Measurements from ENCODE around the gene PIGU.

PIGU gene

GRCh38 chr20:34541917-34542316, 135.0 kb downstream of the PIGU start (continued):
- no peak for TF ChIP-seq ZNF610 (tag by site-specific recombination; IDR thresholded peaks at IDR 0.05; ENCODE audit: borderline replicate concordance)

- Histone ChIP-seq H3K27ac (ENCODE audit: extremely low read depth, low read depth, low read length) (no peak overlapping the region), H3K9me3 (ENCODE audit: control insufficient read depth, insufficient read depth, low read depth, low read length) (no peaks in the 10 kb centered on the region), H3K4me3 (ENCODE audit: low read depth, low read length) (no peak overlapping the region), H3K4me1 (ENCODE audit: control insufficient read depth, insufficient read depth, low read length) (no peaks in the 10 kb centered on the region), H3K36me3 (ENCODE audit: control insufficient read depth in 2 of 2, insufficient read depth in 1 of 2, low read length in 2 of 2) (peaks cover 0 to 57% of the 10 kb centered on the region in 2 experiments; a peak in 2 of 3 replicates)
- ChIA-PET POLR2A (interaction anchor here (0.6 kb wide), 1 partner anchor 120 kb away, joined by 3 read pairs; no protein-coding TSS in a partner anchor), CTCF (interaction anchor here (3.0 kb wide), 1 partner anchor 167 kb away, joined by 8 read pairs; no protein-coding TSS in a partner anchor)
- TF ChIP-seq ZNF404 (tag by site-specific recombination; IDR thresholded peaks at IDR 0.05): no peak
- no peak for TF ChIP-seq ZBTB26 (tag by site-specific recombination; optimal IDR thresholded peaks at IDR 0.05)
- no peak for TF ChIP-seq ZNF266 (tag by site-specific recombination; IDR thresholded peaks at IDR 0.05; ENCODE audit: low read depth)
- no peak for TF ChIP-seq ZNF623 (tag by site-specific recombination; IDR thresholded peaks at IDR 0.05)
- no peak for TF ChIP-seq HOXD13 (CRISPR knock-in tag; IDR thresholded peaks at IDR 0.05; ENCODE audit: borderline replicate concordance)
- no peak for TF ChIP-seq ZSCAN23 (tag by site-specific recombination; IDR thresholded peaks at IDR 0.05)
- TF ChIP-seq ZNF792 (tag by site-specific recombination; IDR thresholded peaks at IDR 0.05): no peak
- no peak for TF ChIP-seq ZNF416 (tag by site-specific recombination; IDR thresholded peaks at IDR 0.05)
- TF ChIP-seq ZNF10 (tag by site-specific recombination; IDR thresholded peaks at IDR 0.05): no peak
- TF ChIP-seq ZNF791 (tag by site-specific recombination; IDR thresholded peaks at IDR 0.05): no peak
- no peak for TF ChIP-seq ZSCAN30 (tag by site-specific recombination; IDR thresholded peaks at IDR 0.05)
- TF ChIP-seq ZNF677 (tag by site-specific recombination; IDR thresholded peaks at IDR 0.05): no peak
- TF ChIP-seq ZNF433 (tag by site-specific recombination; IDR thresholded peaks at IDR 0.05; ENCODE audit: low read depth): no peak
- TF ChIP-seq HIC1 (tag by site-specific recombination; IDR thresholded peaks at IDR 0.05): no peak
- no peak for TF ChIP-seq ZNF18 (tag by site-specific recombination; IDR thresholded peaks at IDR 0.05)
- no peak for TF ChIP-seq ZNF292 (tag by site-specific recombination; IDR thresholded peaks at IDR 0.05; ENCODE audit: borderline replicate concordance, low read depth)
- no peak for TF ChIP-seq ZNF311 (tag by site-specific recombination; IDR thresholded peaks at IDR 0.05; ENCODE audit: borderline replicate concordance)
- no peak for TF ChIP-seq ZNF394 (tag by site-specific recombination; IDR thresholded peaks at IDR 0.05; ENCODE audit: borderline replicate concordance)
- no peak for TF ChIP-seq ZNF529 (tag by site-specific recombination; IDR thresholded peaks at IDR 0.05; ENCODE audit: insufficient replicate concordance)
- TF ChIP-seq ZNF398 (tag by site-specific recombination; IDR thresholded peaks at IDR 0.05): no peak
Measured at GRCh38 chr20:34541264-34541901, 135.5 kb downstream of the PIGU start.

All from HEK293 (cell line).